Tibial nerve (tissue), 4 donors: ENCODE results near the gene SIGLEC9. TPM values are rescaled to one million over a fixed set of nuclear protein-coding genes. Genes with fewer than 3 reads are reported as not detected.

Source experiments
- DNase-seq, 2 donors: peaks; one replicate each; pipeline ENCODE4 v3.0.0-alpha.2; 2019; ENCODE audit warnings: low spot score in 2 of 2
- H3K27ac ChIP-seq, 4 donors: fragments of 200-600 bp; sonication (generic) in 3 of 4; one replicate each; pipeline ENCODE4 v1.5.1; 2017 to 2019; ENCODE audit warnings: mild to moderate bottlenecking in 1 of 4
- H3K27me3 ChIP-seq, 2 donors: fragments of 200-600 bp; sonication (generic) in 1 of 2; one replicate each; pipeline versions ENCODE4 v1.5.1 to v1.6.0; 2017 to 2019
- H3K36me3 ChIP-seq, 3 donors: fragments of 200-600 bp; sonication (generic); one replicate each; pipeline ENCODE4 v1.5.1; 2018 to 2019
- H3K4me1 ChIP-seq, 4 donors: fragments of 200-600 bp; sonication (generic) in 3 of 4; one replicate each; pipeline ENCODE4 v1.5.1; 2017 to 2019
- H3K4me3 ChIP-seq, 4 donors: fragments of 200-600 bp; sonication (generic) in 3 of 4; one replicate each; pipeline ENCODE4 v1.5.1; 2017 to 2019; ENCODE audit warnings: mild to moderate bottlenecking in 1 of 4, moderate library complexity in 1 of 4
- H3K9me3 ChIP-seq, 4 donors: fragments of 200-600 bp; sonication (generic) in 3 of 4; one replicate each; pipeline ENCODE4 v1.5.1; 2017 to 2019
- EP300 ChIP-seq, 2 donors: sonication (generic); formaldehyde crosslinking; IDR thresholded peaks; one replicate each; pipeline ENCODE4 v1.6.1; 2017; ENCODE audit warnings: antibody characterized with exemption in 2 of 2, mild to moderate bottlenecking in 1 of 2
- POLR2A ChIP-seq, 2 donors: fragments of 450-650 bp; IDR thresholded peaks; one replicate each; pipeline ENCODE4 v1.6.1; 2017; ENCODE audit warnings: antibody characterized with exemption in 2 of 2, mild to moderate bottlenecking in 2 of 2, moderate library complexity in 2 of 2
- WGBS, 2 donors: methylation state at CpG; one replicate each; pipeline ENCODE4 v1.1.5; 2018; 5-methylcytosine and 5-hydroxymethylcytosine counted together
- total RNA-seq, 4 donors: library from RNA; depleted of rRNA; stranded (reverse); fragments of >200 nt; gene quantifications; one replicate each; pipeline ENCODE4 v1.1.0, GENCODE V29; 2016
- TF ChIP-seq, protein P1 (sequence below), 5 experiments: fragments of 200-600 bp in 3 of 5; fragments of 450-650 bp in 2 of 5; sonication (generic) in 3 of 5; IDR thresholded peaks; one replicate each; pipeline ENCODE4 v1.5.1; 2016 to 2019; ENCODE audit warnings: antibody characterized with exemption in 5 of 5, mild to moderate bottlenecking in 3 of 5, moderate library complexity in 2 of 5

The SIGLEC9 gene
- total RNA-seq, 4 donors from 2014 or later = 4.2 to 18.0 (median 5.0) TPM

DNA sequence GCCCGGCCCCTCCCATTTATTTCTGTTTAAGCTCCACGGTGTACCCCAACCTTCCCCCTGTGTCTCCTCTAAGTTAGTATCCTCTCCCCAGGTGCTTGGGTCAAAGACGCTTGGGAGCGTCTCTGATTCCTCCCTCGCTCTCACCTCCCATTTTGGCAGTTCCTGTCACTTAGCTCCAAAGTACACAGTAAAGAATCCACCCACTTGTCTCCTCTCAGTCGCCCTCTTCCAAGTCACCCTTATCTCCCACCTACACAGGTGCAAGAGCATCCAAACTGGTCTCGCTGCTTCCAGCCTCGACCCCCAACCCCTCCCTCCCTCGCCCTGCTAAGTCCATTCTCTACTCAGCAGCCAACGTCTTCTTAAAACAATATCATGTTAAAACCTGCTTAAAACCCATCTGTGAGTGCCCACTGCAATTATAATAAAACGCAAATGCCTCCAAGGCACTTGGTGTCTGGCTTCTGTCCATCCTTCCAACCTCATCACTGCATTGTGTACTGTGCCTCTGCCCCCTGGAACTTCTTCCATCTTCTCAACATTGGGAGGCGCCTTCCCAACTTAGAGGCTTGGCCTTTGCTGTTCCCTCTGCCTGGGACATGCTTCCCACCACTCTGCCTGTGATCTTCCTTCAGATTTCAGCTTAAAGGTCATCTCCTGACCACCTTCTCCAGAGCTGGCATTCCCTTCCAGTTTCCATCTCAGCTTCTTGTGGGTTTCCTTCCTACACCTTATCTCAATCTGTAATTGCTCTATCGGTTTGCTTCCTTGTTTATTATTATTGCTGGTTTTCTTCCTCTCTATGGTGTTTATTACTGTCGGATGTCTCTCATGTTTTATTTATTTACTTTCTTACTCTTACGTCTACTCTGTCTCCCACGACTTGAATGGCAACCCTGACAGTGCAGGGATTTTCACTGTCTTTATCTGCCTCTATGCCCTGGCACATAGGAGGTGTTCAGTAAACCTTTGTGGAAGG is 32.5 kb upstream of the SIGLEC9 start:
- WGBS, 2 donors = 59% methylated on average over 16 of the region's 16 CpGs
- Histone ChIP-seq H3K36me3 (no peaks in the 10 kb centered on the region), H3K27me3 (no peaks in the 10 kb centered on the region), H3K9me3 (no peaks in the 10 kb centered on the region), H3K27ac (no peak overlapping the region), H3K4me3 (no peak overlapping the region), H3K4me1 (no peaks in the 10 kb centered on the region)
- DNase-seq = no peak
- TF ChIP-seq EP300 (IDR thresholded peaks at IDR 0.05) = no peak
- no peak for TF ChIP-seq POLR2A (IDR thresholded peaks at IDR 0.05)
- TF ChIP-seq, protein P1, sequence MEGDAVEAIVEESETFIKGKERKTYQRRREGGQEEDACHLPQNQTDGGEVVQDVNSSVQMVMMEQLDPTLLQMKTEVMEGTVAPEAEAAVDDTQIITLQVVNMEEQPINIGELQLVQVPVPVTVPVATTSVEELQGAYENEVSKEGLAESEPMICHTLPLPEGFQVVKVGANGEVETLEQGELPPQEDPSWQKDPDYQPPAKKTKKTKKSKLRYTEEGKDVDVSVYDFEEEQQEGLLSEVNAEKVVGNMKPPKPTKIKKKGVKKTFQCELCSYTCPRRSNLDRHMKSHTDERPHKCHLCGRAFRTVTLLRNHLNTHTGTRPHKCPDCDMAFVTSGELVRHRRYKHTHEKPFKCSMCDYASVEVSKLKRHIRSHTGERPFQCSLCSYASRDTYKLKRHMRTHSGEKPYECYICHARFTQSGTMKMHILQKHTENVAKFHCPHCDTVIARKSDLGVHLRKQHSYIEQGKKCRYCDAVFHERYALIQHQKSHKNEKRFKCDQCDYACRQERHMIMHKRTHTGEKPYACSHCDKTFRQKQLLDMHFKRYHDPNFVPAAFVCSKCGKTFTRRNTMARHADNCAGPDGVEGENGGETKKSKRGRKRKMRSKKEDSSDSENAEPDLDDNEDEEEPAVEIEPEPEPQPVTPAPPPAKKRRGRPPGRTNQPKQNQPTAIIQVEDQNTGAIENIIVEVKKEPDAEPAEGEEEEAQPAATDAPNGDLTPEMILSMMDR (IDR thresholded peaks at IDR 0.05) = no peak

DNA sequence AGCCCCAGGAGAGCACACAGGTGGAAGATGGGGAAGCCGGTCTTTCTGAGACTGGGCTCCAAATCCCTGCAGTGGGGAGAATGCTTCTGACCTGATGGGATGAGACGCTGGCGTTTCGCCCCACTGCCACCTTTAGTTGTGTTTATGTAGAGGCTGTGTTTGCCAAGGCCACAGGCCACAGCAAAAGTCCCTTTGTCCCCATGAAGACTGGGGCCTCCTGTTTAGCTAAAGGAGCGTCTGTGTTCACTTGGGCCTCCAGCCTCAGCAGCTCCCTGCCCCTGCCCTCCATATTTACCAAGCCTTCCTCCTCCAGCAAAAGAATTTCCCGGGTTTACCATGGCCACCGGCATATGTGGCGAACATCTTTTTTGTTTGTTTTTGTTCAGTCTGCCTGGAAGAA is 31.6 kb upstream of the SIGLEC9 start:
- Histone ChIP-seq H3K36me3 (peaks cover 0 to 1% (median 0%) of the 10 kb centered on the region in 3 donors), H3K27ac (no peak overlapping the region), H3K27me3 (no peaks in the 10 kb centered on the region), H3K9me3 (no peaks in the 10 kb centered on the region), H3K4me1 (no peaks in the 10 kb centered on the region), H3K4me3 (no peak overlapping the region)
- WGBS, 2 donors = 38 to 61% methylated on average over 8 of the region's 8 CpGs
- TF ChIP-seq EP300 (IDR thresholded peaks at IDR 0.05) (no peak), POLR2A (IDR thresholded peaks at IDR 0.05) (no peak)
- TF ChIP-seq, protein P1 (IDR thresholded peaks at IDR 0.05) = no peak
- no peak for DNase-seq

DNA sequence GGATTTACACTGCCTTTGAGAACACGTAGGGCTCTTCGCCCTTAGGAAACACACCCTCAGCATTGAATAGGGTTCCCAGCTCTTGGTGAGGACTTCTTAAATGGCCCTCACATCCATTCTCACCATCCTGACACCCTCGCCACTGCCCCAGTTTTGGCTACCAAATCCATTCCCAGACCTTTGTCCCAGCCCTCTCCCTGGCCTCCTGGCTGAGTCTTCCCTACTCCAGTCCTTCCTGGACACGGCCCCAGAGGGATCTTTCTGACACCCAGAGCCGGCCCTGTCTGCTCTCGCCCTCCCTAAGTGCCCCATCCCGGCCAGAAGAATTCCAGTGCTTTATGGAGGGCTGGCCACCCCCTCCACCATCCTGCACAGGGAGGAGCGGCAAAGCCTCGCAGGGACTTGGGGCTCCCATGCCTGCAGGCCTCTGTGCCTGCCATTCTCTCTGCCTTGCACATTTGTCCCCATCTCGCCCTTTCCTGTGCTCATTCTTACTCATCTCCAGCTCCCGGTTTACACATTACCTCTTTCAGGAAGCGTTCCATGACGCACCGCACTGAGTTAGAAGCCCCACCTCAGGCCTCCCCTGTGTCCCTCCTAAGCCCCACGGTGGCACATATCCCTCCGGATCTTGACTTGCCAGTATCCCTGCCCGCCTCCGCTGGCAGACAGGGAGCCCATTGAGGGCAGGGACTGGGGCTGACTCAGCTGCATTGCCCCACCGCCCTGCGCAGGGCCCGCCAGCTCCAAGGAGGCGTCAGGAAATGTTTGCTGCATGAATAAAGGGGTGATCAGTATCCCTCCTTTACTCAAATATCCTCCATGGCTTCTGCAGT is 31.0 kb upstream of the SIGLEC9 start:
- DNase-seq = no peak
- WGBS, 2 donors = 64 to 70% methylated on average over 22 of the region's 22 CpGs
- no peak overlapping the region for H3K27ac ChIP-seq
- no peaks in the 10 kb centered on the region for H3K4me1 ChIP-seq
- TF ChIP-seq, protein P1 (IDR thresholded peaks at IDR 0.05) = no peak
- no peak for TF ChIP-seq EP300 (IDR thresholded peaks at IDR 0.05)
- TF ChIP-seq POLR2A (IDR thresholded peaks at IDR 0.05) = no peak
- no peaks in the 10 kb centered on the region for H3K9me3 ChIP-seq
- no peak overlapping the region for H3K4me3 ChIP-seq
- H3K27me3 ChIP-seq = no peaks in the 10 kb centered on the region
- peaks cover 0 to 6% (median 0%) of the 10 kb centered on the region in 3 donors for H3K36me3 ChIP-seq

DNA sequence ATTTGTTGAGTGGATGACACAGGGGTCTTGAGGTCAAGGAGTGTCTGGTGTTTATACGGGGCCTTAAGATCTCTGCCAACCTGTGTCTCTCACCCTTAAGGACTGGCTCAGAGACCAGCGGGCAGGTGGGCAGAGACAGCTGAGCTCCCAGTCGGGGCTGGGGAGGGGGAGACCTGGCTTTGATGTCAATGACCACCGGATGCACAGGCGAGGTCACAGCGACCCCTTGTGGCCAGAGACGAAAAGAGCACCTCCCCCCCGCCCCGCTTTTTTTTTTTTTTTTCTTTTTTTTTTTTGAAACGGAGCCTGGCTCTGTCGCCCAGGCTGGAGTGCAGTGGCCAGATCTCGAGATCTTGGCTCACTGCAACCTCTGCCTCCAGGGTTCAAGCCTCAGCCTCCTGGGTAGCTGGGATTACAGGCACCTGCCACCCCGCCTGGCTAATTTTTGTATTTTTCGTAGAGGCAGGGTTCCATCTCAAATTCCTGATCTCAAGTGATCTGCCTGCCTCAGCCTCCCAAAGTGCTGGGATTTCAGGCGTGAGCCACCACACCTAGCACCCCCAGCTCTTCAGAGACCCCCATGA is 29.9 kb upstream of the SIGLEC9 start:
- WGBS, 2 donors = 25 to 26% methylated on average over 15 of the region's 15 CpGs
- Histone ChIP-seq H3K36me3 (peaks cover 0 to 17% (median 0%) of the 10 kb centered on the region in 3 donors), H3K27me3 (no peaks in the 10 kb centered on the region), H3K4me3 (no peak overlapping the region), H3K9me3 (no peaks in the 10 kb centered on the region), H3K4me1 (peaks cover 0 to 4% (median 0%) of the 10 kb centered on the region in 4 donors), H3K27ac (no peak overlapping the region)
- no peak for DNase-seq
- TF ChIP-seq POLR2A (IDR thresholded peaks at IDR 0.05) = no peak
- TF ChIP-seq, protein P1 (IDR thresholded peaks at IDR 0.05) = peak in 4 of 5 experiments; percentile 33 to 61 (median 47)
- TF ChIP-seq EP300 (IDR thresholded peaks at IDR 0.05) = no peak
